GM23248 (cell line): Measurements from ENCODE around the gene LSM14B. TPM values are rescaled to one million over a fixed set of nuclear protein-coding genes. Genes with fewer than 3 reads are reported as not detected.

Source experiments
- DNase-seq: peaks from one replicate; pipeline ENCODE4 v3.0.0-alpha.2; 2015
- H2AFZ ChIP-seq: fragments of 200-600 bp; sonication (generic); 2 replicates; pipeline ENCODE4 v1.6.1; 2016; ENCODE audit warnings: antibody characterized with exemption
- H3F3A ChIP-seq: fragments of 200-600 bp; sonication (generic); 2 replicates; pipeline ENCODE4 v1.6.1; 2016; ENCODE audit warnings: mild to moderate bottlenecking, antibody characterized with exemption, mixed run types; ENCODE audit not compliant: insufficient read depth
- H3K27ac ChIP-seq: fragments of 200-600 bp; sonication (generic); 2 replicates; pipeline ENCODE4 v1.5.1; 2016; ENCODE audit warnings: mild to moderate bottlenecking
- H3K27me3 ChIP-seq: fragments of 200-600 bp; sonication (generic); replicated peaks from 2 replicates; pipeline ENCODE4 v1.6.1; 2016; ENCODE audit warnings: mild to moderate bottlenecking; ENCODE audit not compliant: insufficient read depth
- H3K36me3 ChIP-seq: fragments of 200-600 bp; sonication (generic); 2 replicates; pipeline ENCODE4 v1.6.1; 2016; ENCODE audit warnings: low read depth, mild to moderate bottlenecking
- H3K4me1 ChIP-seq: fragments of 200-600 bp; sonication (generic); 2 replicates; pipeline ENCODE4 v1.6.1; 2016; ENCODE audit warnings: mild to moderate bottlenecking; ENCODE audit not compliant: insufficient read depth
- H3K4me2 ChIP-seq: fragments of 200-600 bp; sonication (generic); one replicate; pipeline ENCODE4 v1.6.1; 2016; ENCODE audit warnings: mild to moderate bottlenecking; ENCODE audit not compliant: unreplicated experiment
- H3K4me3 ChIP-seq: fragments of 200-600 bp; sonication (generic); 2 replicates; pipeline ENCODE4 v1.5.1; 2016; ENCODE audit warnings: mild to moderate bottlenecking
- H3K79me2 ChIP-seq: fragments of 200-600 bp; sonication (generic); 2 replicates; pipeline ENCODE4 v1.6.1; 2016; ENCODE audit warnings: mild to moderate bottlenecking; ENCODE audit not compliant: insufficient read depth
- H3K9ac ChIP-seq: fragments of 200-600 bp; sonication (generic); 2 replicates; pipeline ENCODE4 v1.6.1; 2016; ENCODE audit warnings: mild to moderate bottlenecking
- H3K9me2 ChIP-seq: fragments of 200-600 bp; sonication (generic); 2 replicates; pipeline ENCODE4 v1.6.1; 2016; ENCODE audit warnings: mixed run types, mild to moderate bottlenecking, moderate library complexity; ENCODE audit not compliant: insufficient read depth
- H3K9me3 ChIP-seq: fragments of 200-600 bp; sonication (generic); one replicate; pipeline ENCODE4 v1.6.1; 2017; ENCODE audit warnings: low read depth
- H4K20me1 ChIP-seq: fragments of 200-600 bp; sonication (generic); 2 replicates; pipeline ENCODE4 v1.6.0; 2016; ENCODE audit not compliant: insufficient read depth
- EZH2 ChIP-seq: fragments of 200-600 bp; sonication (generic); IDR thresholded peaks from 2 replicates; pipeline ENCODE4 v1.6.1; 2018; ENCODE audit warnings: antibody characterized with exemption, mild to moderate bottlenecking; ENCODE audit not compliant: insufficient read depth, poor library complexity, severe bottlenecking
- EZH2phosphoT487 ChIP-seq: fragments of 200-600 bp; sonication (generic); IDR thresholded peaks from 2 replicates; pipeline ENCODE4 v1.6.1; 2018; ENCODE audit warnings: antibody characterized with exemption, moderate library complexity, mild to moderate bottlenecking, low read depth; ENCODE audit not compliant: insufficient read depth
- WGBS, 2 experiments: methylation state at CpG; one replicate each; pipeline ENCODE4 v1.1.6; 2015 to 2017; ENCODE audit warnings: low lambda C conversion rate in 2 of 2, low coverage in 1 of 2; ENCODE audit errors: missing lambda C conversion rate in 2 of 2; 5-methylcytosine and 5-hydroxymethylcytosine counted together
- in situ Hi-C: fragments of 300-500 bp; cut with MboI; formaldehyde crosslinking; loops from 2 replicates; pipeline ENCODE4 v1.15.0; 2020
- polyA plus RNA-seq: library from polyadenylated mRNA; unstranded; fragments of >200 nt; fragmentation: Nextera tagmentation; extraction: Ambion mirVana; gene quantifications from 2 replicates; pipeline ENCODE4 v1.2.1, GENCODE V29; 2016
- total RNA-seq: library from RNA; depleted of rRNA; stranded (reverse); fragments of >200 nt; shearing (Covaris generic); gene quantifications from 2 replicates; pipeline ENCODE4 v1.2.3, GENCODE V29; 2014

Gene LSM14B
- total and polyA plus RNA-seq, 2 experiments from 2014 or later = 1.3 to 28.0 TPM

GRCh38 chr20:62088258-62089127, 33.8 kb upstream of the LSM14B start:
- no peak overlapping the region for H3K27ac ChIP-seq
- TF ChIP-seq EZH2 = no peak
- TF ChIP-seq EZH2phosphoT487 = no peak
- in situ Hi-C loops = no loop called here
- H3K4me3 ChIP-seq = no peak overlapping the region
- no peaks in the 10 kb centered on the region for H3K9me3 ChIP-seq
- H3K9me2 ChIP-seq = no peaks in the 10 kb centered on the region
- peaks cover 6% of the 10 kb centered on the region; the same call in 1 of the 2 replicates for H3K27me3 ChIP-seq
- no peaks in the 10 kb centered on the region for H3K36me3 ChIP-seq
- H3K9ac ChIP-seq = no peak overlapping the region
- WGBS, 2 experiments = 49 to 51% methylated on average over 15 of the region's 15 CpGs
- H3K4me1 ChIP-seq = peaks cover 5% of the 10 kb centered on the region; the same call in 1 of the 2 replicates
- no peak overlapping the region for H3K4me2 ChIP-seq
- no peaks in the 10 kb centered on the region for H3K79me2 ChIP-seq
- no peaks in the 10 kb centered on the region for H3F3A ChIP-seq
- H2AFZ ChIP-seq = no peak overlapping the region
- H4K20me1 ChIP-seq = no peaks in the 10 kb centered on the region
- DNase-seq = peak; percentile 95

- peaks cover 5% of the 10 kb centered on the region; the same call in 1 of the 2 replicates for H3K4me1 ChIP-seq
- no peaks in the 10 kb centered on the region for H3K9me2 ChIP-seq
- no peaks in the 10 kb centered on the region for H3F3A ChIP-seq
- TF ChIP-seq EZH2 (no peak), EZH2phosphoT487 (no peak)
- H3K9ac ChIP-seq = no peak overlapping the region
- H4K20me1 ChIP-seq = no peaks in the 10 kb centered on the region
- no peak overlapping the region for H3K27ac ChIP-seq
- H2AFZ ChIP-seq = no peak overlapping the region
- no peaks in the 10 kb centered on the region for H3K79me2 ChIP-seq
- H3K27me3 ChIP-seq = peaks cover 6% of the 10 kb centered on the region; the same call in 1 of the 2 replicates
- WGBS, 2 experiments = 34 to 37% methylated on average over 3 of the region's 3 CpGs
- H3K9me3 ChIP-seq = no peaks in the 10 kb centered on the region
- in situ Hi-C loops = no loop called here
- no peak overlapping the region for H3K4me3 ChIP-seq
- no peaks in the 10 kb centered on the region for H3K36me3 ChIP-seq
- H3K4me2 ChIP-seq = no peak overlapping the region
- peak; percentile 7 for DNase-seq
Observed at GRCh38 chr20:62089393-62089792, 32.9 kb upstream of the LSM14B start.

GRCh38 chr20:62096421-62097380, 25.6 kb upstream of the LSM14B start:
- in situ Hi-C loops = no loop called here
- 0 out of 2 replicates have a peak, but pooled peaks cover 2% of the 10 kb centered on the region for H3K4me1 ChIP-seq
- H3K9ac ChIP-seq = no peak overlapping the region
- H3K79me2 ChIP-seq = no peaks in the 10 kb centered on the region
- no peaks in the 10 kb centered on the region for H4K20me1 ChIP-seq
- no peaks in the 10 kb centered on the region for H3K9me3 ChIP-seq
- H2AFZ ChIP-seq = no peak overlapping the region
- TF ChIP-seq EZH2phosphoT487 (no peak), EZH2 (no peak)
- H3K36me3 ChIP-seq = no peaks in the 10 kb centered on the region
- DNase-seq = no peak
- H3K9me2 ChIP-seq = no peaks in the 10 kb centered on the region
- no peak overlapping the region for H3K4me3 ChIP-seq
- H3K27me3 ChIP-seq = no peaks in the 10 kb centered on the region
- 56 to 61% methylated on average over 28 to 30 of the region's 30 CpGs for WGBS, 2 experiments
- H3K27ac ChIP-seq = no peak overlapping the region
- no peaks in the 10 kb centered on the region for H3F3A ChIP-seq
- H3K4me2 ChIP-seq = no peak overlapping the region

- H3K4me3 ChIP-seq = no peak overlapping the region
- no peaks in the 10 kb centered on the region for H3K36me3 ChIP-seq
- no peaks in the 10 kb centered on the region for H3K27me3 ChIP-seq
- H3K4me1 ChIP-seq = no peaks in the 10 kb centered on the region
- H3K79me2 ChIP-seq = no peaks in the 10 kb centered on the region
- no peaks in the 10 kb centered on the region for H3K9me3 ChIP-seq
- no peak overlapping the region for H2AFZ ChIP-seq
- WGBS, 2 experiments = 21 to 29% methylated on average over 13 to 16 of the region's 16 CpGs
- no peak overlapping the region for H3K4me2 ChIP-seq
- H3K27ac ChIP-seq = no peak overlapping the region
- no peaks in the 10 kb centered on the region for H3F3A ChIP-seq
- DNase-seq = no peak
- no peak overlapping the region for H3K9ac ChIP-seq
- TF ChIP-seq EZH2phosphoT487 (no peak), EZH2 (no peak)
- no peaks in the 10 kb centered on the region for H4K20me1 ChIP-seq
- H3K9me2 ChIP-seq = no peaks in the 10 kb centered on the region
- in situ Hi-C loops = no loop called here
Observed at GRCh38 chr20:62097881-62098407, 24.3 kb upstream of the LSM14B start.
